HK-2 (cell line): ENCODE data around the gene GAPDHS.

Experiments
- DNase-seq: peaks from one replicate; pipeline ENCODE4 v3.0.0-alpha.2; 2018; ENCODE audit not compliant: unreplicated experiment

The GAPDHS gene

DNA sequence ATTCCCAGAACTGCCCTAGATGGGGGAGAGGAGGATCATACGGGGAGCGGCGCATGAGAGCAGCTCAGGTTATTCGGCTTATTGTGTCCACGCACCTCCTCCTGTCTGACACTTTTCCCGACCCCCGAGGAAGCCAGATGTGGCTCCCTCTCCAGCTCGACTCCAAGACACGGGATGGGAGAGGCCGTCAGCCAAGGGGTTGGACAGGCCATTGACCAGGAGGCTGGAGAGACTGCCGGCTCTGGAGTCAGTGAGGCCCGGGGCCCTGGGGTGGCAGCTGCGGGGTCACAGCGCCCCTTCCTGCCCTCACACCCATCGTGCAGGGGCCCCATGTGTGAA, 22.7 kb upstream of the GAPDHS start:
- no peak for DNase-seq

DNA sequence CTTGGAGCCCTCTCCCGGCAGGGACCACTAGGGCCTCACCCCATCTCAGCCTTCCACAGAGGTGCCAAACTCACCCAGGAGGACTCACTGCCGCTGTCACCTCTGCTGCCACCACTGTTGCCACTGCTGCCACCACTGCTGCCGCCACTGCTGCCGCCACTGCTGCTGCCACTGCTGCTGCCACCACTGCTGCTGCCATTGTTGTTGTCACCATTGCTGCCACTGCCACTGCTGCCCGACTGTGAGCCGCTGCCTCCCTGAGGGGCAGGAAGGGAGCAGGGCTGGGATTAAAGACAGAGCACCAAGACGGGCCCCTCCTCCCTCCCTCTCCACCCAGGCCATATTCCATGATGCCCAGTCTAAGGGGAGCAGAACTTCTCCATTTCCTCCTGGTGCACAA, 21.9 kb upstream of the GAPDHS start:
- no peak for DNase-seq

DNA sequence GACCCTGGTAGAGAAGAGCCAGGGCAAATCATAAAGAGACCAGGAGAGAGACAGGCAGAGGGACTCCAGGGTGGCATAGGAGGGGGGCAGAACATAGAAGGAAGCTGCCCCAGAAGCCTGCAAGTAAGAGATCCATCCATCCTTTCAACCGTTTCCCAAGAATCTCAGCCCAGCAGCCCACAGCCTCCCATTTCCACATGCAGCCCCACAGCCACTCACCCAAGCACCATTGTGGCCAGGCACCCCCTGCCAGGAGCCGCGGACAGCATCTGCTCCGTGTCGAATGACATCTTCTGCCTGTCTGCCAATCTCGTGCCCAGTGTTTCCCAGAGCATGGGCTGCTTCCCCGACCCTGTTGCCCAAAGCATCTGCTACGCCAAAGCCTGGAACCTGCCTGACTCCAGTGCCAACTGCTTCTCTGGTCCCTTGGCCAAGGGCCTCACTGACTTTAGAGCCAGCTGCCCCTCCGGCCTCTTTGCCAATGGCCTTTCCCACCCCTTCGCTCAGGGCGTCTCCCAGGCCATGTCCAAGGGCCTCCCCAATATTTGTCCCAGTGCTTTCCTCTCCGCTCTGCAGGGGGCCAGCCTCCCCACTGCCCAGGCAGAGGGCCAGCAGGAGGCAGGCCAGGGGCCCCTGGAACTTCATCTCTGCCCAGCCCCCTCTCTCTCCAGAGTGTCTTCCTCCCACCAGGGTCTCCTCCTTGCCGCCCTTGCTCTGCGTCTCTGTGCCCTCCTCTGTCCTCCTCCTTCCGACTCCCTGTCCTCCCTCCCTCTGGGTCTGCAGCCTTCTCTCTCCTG, 20.2 kb upstream of the GAPDHS start:
- no peak for DNase-seq

DNA sequence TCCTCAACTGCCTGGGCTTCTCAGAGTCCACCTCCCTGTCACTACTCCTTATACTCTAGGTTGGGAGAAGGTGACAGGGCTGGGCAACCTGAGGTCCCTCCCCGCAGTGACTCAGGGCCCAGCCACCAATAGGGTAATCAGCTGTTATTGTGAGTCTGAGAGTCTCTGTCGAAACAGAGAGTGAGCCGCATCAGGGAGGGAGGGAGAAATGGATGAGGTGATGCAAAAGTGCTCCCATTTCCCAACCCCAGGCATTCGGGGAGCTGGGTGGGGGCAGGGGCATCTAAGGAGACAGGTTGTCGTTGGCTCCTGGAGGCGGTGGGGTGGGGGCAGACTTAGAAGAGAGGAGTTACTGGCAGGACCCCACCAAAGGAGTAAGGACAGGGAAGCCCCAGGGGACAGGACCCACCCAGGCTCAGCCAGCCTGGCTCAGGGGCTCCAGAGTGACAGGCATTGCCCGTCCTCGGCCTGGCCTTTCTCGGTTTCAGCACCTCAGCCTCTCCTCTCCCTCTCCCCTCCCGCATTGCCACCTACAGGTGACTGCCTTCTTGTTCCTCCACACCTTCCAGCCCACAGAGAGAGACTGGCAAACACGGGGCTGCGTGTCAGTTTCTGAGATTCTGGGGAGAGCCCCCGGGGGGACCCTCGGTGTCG, 19.5 kb upstream of the GAPDHS start, which contains the start of gene DMKN:
Gene DMKN (minus strand): TSS at position 22 of the 654 bp plus-strand sequence. CDS start 174 bp downstream, outside the sequence.
- DNase-seq: peak; percentile 56

DNA sequence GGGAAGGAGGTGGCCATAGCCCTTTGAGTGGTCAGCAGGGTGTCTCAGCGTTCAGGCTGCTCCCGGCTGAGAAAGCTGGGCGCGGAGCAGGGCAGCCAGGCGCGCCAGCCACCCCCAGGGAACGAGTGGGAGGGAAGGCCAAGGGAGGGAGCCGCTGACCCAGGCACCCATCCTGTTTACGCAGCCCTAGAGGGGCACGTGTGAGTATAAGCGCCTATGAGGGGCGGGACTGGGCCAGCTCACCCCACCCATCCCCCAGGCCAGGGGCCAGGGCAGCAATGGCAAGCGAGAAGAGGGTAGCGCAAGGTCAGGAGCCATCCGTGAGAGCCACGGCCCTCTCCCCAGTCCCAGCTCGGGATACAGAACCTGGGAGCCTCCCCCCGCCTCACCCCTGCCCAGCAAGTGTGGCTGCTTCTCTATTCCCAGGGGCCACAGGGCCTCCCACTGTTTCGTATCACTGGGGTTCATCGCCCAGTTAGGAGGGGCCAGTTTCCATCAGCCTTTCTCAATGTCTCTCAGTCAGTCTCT, 18.9 kb upstream of the GAPDHS start:
- DNase-seq: peak; percentile 38

DNA sequence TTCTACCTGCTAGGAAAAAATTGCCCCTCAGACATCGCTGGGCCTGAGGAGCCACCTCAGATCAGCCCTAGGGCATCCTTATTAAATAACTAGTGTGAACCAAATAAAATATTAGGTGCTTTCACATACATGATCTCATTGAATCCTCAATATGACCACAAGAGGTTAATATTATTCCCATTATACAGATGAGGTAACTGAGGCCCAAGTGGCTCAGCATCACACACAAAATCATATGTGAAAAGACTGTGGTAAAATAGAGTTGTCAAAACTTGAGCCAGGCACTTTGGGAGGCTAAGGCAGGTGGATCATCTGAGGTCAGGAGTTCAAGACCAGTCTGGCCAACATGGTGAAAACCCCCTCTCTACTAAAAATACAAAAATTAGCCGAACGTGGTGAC, 16.9 kb upstream of the GAPDHS start:
- DNase-seq: no peak

DNA sequence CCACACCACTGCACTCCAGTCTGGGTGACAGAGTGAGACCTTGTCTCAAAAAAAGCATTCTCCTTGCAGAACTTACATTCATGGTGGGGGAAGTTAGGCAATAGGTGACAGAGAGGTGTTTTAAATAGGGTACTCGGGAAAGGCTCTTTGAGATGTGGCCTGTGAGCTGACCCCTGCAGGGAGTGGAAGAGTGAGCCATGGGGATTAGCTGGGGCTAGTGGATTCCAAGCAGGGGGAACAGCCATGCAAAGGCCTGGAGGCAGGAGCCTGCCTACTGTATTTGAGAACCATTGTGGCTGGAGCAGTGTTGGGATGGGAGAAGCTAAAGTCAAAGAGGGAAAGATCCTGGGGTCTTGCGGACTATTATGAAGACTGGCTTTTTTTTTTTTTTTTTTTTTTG, 15.9 kb upstream of the GAPDHS start:
- no peak for DNase-seq

DNA sequence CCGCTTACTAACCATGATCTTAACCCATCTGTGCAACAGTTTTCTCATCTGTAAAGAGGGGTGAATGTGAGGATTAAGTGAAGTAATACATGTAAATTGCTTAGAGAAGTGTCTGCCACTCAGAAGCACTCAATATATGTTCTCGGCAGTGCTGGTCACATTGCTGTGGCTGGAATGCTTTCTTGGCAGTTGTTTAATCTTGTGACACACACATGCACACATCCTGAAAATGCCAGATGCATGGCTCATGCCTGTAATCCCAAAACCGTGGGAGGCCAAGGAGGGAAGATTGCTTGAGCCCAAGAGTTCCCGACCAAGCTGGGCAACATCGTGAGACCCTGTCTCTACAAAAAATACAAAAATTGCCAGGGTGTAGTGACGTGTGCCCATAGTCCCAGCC, 14.9 kb upstream of the GAPDHS start:
- DNase-seq: peak; percentile 59

DNA sequence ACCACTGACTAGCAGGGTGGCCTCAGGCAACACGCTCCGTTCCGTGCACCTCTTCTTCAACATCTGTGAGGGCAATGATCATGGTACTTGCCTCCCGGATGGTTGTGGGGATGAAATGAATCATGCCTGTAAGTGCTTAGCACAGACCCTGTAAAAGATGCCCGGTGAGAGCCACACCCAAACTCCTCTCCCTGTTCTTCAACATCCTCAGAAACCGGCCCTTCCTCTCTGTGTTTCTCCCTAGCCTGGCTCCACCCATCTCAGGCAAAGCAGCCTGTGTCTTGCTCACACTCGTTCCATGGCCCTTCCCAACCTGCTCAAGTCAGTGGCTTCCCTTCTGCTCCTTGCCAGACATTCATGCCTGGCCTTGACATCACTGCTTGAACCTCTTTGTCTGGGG, 14.0 kb upstream of the GAPDHS start:
- no peak for DNase-seq

DNA sequence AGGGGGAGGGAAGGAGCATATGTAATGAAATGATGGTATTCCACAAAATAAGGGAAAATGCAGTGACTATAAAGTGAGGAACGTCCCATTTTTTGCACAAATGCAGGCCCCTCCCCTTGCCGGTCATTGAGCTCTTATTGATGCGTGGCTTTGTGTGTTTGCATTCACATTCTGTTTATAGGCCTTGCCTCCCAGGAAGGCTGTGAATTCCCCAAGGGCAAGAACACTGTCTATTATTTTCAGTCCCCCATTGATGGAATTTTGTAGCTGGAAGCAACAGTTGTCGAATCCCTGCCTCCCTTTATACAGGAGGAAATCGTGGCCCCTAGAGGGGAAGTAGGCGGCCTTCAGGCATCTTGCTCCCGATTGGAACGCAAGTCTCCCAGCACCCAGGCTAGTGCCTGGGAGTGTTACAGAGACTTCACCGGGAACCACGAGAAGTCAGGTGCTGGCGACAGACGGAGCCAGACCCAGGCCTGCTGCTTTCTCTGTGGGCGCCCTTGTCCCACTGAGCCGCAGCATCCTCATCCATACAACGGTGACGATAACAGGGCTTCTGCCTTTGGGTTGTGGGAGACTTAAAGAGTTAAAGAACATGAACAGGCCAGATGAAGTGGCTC, 12.0 kb upstream of the GAPDHS start:
- no peak for DNase-seq

DNA sequence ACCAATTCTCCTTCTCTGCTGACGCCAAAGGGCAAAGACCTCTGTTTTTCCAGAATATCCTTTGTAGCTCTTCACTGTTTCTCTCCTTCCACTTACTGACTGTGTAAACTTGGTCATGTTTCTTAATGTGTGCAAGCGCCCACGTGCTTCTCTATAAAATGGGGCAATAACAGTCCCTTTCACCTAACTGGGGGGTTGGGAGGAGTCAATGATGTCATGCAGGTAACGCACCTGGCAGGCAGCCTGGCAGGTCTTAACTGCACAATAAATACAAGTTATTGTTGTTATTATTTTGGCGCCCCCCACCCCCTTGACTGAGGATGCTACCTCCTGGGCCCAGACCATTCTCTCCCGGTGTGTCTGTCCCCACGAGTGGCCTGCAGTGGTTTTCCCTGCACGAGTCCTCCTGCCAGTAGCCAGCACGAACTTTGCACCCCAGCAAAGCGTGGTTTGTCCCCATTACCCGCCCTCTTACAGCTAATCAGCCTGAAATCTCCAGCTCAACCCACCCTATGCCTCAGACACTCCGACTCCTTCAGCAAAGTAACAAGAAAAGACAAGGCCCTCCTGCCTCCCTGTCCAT, 10.4 kb upstream of the GAPDHS start:
- no peak for DNase-seq

DNA sequence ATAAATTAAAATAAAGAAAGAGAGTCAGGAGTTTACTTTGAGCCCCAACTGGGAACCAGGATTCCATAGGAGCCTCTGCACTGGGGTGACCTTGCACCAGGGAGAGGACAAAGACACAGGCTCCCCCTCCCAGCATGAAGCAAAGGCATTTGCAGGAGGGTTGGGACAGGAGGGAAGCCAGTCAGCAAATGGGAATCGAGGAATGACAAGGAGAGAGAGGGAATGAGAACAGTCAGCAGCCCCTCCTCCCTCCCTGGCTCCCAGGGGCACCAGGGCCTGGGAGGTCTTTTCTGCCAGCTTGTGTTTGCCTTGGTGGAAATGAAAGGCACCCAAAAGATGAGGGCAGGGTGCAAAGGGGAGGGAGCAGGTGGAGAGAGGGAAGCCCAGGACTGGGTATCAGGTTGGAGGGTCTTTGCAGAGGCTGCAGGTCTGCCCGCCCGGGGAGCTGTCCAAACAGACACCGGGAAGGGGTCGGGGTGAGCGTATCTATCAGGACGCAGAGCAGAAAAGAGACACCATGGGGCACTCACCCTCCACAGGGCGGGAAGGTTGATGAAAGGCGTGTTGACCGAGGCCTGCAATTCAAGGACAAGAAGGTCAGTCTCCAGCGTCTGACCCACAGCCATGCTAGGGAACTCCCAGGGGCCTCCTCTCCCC, 8.9 kb upstream of the GAPDHS start:
- no peak for DNase-seq

DNA sequence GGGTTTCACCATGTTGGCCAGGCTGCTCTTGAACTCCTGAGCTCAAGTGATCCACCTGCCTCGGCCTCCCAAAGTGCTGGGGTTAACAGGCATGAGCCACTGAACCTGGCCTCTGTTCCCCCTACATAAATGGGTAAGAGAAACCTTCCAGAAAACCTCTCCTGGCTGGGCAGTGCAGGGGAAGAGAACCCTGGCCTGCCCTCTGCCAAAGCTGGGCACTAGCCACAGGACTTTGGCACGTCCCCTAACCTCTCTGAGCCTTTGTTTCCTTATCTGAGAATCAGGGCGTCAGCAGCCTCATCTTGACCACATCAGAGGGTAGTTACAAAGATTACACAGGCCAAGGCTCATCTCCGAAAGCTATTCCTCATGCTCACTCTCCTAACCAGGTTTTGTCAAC, 7.4 kb upstream of the GAPDHS start:
- DNase-seq: no peak

DNA sequence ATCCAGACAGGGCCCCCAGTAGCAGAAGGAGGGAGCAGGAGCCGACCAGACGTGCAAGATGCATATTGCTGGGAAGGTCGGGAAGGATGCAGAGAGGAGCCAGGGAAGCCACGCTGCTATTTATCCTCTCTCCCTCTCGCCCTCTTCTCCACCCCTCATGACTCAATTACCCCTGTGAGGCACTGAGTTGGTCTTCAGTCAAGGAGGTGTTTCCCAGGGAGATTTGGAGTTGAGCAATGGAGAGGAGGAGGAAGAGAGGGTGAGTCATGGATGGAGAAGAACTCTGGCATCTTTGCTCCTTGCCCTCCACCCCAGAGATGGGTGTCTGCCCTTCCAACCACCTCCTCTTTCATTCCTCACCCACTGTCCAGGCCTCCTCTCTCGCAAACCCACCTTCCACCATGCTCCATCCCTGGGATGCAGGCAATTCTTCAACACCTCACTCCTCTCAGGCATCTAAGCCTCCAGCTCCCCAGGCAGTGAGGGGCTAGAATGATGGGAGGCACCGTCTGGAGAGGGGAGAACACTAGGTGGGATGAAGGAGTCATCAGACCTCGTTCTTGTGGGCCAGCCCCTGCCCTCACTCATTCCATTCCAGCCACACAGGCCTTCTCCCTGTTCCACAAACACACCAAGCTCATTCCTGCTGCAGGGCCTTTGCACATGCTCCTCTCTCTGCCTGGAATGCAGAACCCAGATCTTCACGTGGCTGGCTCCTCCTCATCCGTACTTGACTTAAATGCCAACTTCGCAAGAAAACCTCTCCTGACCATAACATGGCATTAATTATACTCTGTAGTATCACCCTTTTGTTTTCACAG, 4.8 kb upstream of the GAPDHS start, which contains the start of gene SBSN:
Gene SBSN (minus strand): TSS at position 94 of the 821 bp plus-strand sequence. CDS start 30 bp downstream, at position 64.
- no peak for DNase-seq

DNA sequence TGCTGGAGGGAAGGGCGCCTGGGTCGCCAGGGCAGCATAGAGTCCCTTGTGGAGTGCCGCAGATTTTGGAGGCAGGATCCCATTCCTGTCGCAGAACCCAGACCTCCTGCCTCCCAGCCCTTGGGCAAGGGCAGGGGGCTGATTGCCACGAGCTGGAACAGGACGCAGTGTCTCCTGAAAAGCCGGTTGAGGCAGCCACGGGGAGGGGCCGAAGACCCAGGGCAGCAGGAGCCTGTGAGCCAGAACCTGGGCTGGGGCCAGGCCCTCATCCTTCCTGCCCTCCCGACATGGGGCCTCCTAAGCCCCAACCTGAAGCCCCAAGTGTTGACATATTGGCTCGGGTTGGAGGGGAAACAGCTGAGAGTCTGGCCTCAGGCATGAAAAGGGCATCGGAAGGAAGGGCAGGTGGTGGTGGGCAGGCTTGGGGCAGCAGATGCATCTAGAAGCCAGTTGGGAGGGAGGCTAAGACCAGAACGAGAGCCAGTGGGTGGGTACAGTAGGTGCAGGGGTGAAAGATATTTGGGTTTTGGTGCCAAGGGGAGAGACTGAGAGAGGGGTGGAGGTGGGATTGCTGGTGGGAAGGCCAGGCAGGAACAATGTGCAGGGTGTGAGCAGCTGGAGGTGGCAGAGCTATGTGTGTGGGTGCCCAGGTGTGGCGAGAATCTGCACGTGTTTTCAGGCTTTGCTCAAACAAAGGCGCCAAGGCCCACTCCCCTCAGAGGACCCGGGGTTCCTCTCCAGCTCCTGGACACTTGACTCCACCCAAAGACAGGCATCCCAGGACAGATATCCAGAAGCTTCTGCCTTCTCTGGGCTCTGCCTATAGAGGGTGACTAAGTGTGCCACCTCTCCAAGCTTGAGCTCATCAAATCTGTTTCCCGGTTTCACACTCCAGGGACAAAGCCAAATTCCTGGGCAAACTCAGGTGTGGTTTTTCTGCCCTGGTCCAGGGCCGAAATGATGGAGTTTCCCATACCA, 3.7 kb upstream of the GAPDHS start:
- no peak for DNase-seq

DNA sequence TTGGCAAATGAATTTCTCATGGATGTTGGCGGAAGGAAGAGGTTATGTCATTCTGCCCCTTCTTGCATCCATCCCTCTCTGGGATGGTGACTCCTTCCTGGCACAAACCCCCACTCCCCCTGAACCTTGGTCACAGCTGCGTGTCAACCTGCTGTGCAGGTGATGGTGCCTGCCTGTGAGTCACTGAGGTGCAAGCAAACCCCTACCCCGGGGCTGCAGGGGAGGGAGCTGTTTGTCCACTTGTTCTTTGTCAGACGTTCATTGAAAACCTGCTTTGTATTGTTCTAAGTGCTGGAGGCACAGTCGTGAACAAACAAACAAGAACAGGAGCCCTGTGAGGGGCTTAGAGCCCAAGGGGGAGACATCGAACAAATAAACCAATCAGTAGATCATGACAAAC, 2.0 kb upstream of the GAPDHS start:
- no peak for DNase-seq

DNA sequence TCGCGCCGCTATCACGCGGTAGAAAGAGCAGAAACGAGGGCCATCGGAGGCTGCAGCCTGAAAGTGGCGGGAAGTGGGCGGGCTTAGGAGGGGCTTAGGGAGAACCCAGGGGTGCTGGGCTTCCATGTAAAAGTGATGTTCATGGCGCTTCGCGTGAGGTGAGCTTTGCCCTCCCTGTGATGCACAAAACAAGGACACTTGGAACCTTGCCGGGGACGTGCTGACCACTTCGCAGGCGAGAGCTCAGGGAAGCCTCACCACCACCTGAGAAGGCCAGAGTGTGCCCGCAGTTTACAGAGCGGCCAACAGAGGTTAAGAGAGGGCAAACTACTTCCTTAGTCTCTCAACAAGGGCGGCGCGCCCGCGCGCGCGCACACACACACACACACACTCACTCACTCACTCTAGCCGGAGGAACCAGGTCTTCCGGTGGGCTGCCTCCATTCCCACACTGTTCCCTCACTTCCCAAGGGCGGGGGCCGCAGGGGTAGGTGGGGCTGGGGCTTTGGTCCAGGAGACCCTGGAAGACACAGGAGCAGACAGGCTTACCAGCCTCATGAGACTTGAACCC, 651 bp downstream of the GAPDHS start:
- DNase-seq: peak; percentile 37

DNA sequence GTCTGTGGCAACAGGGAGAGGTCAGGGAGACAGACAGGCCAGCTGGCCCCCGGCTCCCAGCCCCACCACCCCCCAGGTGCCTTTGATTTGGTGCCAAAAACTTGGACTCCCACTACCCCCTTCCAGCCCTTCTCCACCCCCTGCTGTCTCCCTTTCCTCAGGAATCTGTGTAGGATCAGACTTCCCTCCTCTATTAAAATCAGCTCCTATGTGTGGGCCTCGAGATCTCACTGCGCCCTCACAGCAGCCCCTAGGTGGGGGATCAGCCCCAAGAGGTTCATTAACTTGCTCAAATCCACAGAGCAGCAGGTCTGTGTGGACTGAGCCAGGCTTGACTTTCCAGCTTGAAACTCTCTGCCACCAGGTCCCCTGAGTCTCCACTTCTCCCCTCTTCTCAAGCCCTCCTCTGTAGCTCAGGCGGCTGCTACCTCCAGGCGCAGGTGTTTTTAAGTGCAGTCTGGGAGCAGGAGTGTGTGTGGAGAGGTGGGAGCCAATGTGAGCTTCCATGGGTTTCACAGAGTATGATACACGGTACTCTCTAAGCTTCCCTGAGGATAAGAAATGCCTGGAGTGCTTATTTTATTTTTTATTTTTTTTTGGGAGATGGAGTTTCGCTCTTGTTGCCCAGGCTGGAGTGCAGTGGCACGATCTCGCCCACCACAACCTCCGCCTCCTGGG, 1.7 kb downstream of the GAPDHS start:
- no peak for DNase-seq

DNA sequence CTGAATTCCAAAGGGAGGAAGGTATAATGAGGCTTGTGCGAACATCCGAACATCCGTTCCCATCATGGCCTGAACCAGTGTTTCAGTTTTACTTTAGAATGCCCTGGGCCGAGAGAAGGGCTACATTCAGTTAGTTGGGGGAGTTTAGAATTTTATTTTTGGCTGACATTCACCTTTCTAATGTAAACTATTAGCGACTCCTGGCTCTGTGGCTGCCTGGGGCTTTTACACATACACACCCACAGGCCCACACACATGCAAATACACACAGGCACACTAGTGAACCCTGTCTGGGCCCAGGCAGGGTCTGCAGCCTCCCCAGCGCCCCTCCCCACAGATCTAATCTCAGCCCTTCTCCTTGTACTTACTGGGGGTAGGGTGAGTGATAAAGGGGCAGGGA, 6.1 kb downstream of the GAPDHS start:
- DNase-seq: no peak
